Body of pancreas (tissue), 4 donors: ENCODE results near the gene PREX1. TPM values are rescaled to one million over a fixed set of nuclear protein-coding genes. Genes with fewer than 3 reads are reported as not detected.

Experiments
- ATAC-seq: fragments of 150-250 bp; one replicate; pipeline ENCODE4 v1.9.1; 2016
- DNase-seq, 4 donors: peaks; one replicate each; pipeline ENCODE4 v3.0.0-alpha.2; 2019
- H3K27ac ChIP-seq, 4 donors: fragments of 200-600 bp; sonication (generic); 1 replicate in 3 of 4; 2 replicates in 1 of 4; pipeline versions ENCODE4 v1.5.1 to v1.6.1; 2016 to 2019; ENCODE audit warnings: mild to moderate bottlenecking in 1 of 4, mixed read lengths in 1 of 4, moderate library complexity in 1 of 4
- H3K27me3 ChIP-seq, 2 donors: fragments of 200-600 bp; sonication (generic); one replicate each; pipeline ENCODE4 v1.6.0; 2016; ENCODE audit warnings: mild to moderate bottlenecking in 1 of 2
- H3K36me3 ChIP-seq, 2 donors: fragments of 200-600 bp; sonication (generic); replicated peaks in 1 of 2; 2 replicates each; pipeline ENCODE4 v1.5.1; 2016; ENCODE audit warnings: low read depth in 2 of 2; ENCODE audit not compliant: insufficient read depth in 1 of 2
- H3K4me1 ChIP-seq: fragments of 200-600 bp; sonication (generic); one replicate; pipeline ENCODE4 v1.6.0; 2016
- H3K4me3 ChIP-seq, 2 donors: fragments of 200-600 bp; sonication (generic); 1 replicate in 1 of 2; 2 replicates in 1 of 2; pipeline ENCODE4 v1.5.1; 2016 to 2019
- H3K9me3 ChIP-seq, 3 donors: fragments of 200-600 bp; sonication (generic); 1 replicate in 2 of 3; 2 replicates in 1 of 3; pipeline ENCODE4 v1.5.1; 2016
- POLR2A ChIP-seq, 3 donors: fragments of 450-650 bp; IDR thresholded peaks; one replicate each; pipeline ENCODE4 v1.6.1; 2016; ENCODE audit warnings: antibody characterized with exemption in 3 of 3, mild to moderate bottlenecking in 2 of 3
- WGBS, 2 donors: methylation state at CpG; one replicate each; pipeline ENCODE4 v1.1.5; 2017; 5-methylcytosine and 5-hydroxymethylcytosine counted together
- intact Hi-C: fragments of 100-400 bp; cut with DNase I; formaldehyde crosslinking; loops from one replicate; pipeline ENCODE4 v1.15.1; 2023
- total RNA-seq, 2 donors: library from RNA; depleted of rRNA; stranded (reverse); fragments of >200 nt; gene quantifications; one replicate each; pipeline ENCODE4 v1.1.0, GENCODE V29; 2016
- TF ChIP-seq, protein P1 (sequence below), 7 experiments: fragments of 450-650 bp in 4 of 7; fragments of 200-600 bp in 3 of 7; sonication (generic) in 3 of 7; IDR thresholded peaks; one replicate each; pipeline ENCODE4 v1.5.1; 2016 to 2019; ENCODE audit warnings: antibody characterized with exemption in 7 of 7

Gene PREX1
- total RNA-seq, 2 donors from 2014 or later = 9.1 to 14.5 TPM

DNA sequence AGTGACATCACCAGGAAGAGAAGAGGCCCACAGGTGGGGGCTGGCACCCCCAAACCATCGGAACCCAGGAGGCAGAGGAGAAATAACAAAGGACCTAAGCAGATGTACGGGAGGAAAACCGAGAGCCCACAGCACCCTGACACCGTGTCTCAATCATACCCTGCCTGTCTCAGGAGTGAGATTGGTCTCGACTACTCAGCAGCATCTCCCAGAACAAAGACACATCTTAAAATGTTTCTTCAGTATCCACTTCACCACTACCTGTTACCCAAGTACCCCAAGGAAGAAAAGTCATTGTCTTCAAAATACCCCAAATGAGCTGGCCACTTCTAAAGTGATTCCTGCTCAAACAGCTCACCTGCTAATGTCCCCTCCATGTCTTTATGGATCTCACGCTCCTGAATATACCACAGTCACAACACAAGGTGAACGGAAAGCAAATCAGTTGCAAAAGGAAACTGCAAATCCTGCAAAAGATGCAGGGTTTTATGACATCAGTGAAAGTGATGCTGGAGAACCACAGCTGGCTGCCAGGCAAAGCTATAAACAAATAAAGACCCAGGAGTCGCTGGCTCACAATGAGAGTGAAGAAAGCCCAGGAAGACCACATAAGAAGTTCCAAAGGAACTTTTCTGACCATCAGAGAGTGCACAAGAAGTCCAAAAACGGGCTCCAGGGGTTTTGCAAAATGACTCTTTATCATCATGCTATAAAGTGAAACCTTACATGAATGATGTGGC is 44.1 kb downstream of the PREX1 start:
- 78 to 80% methylated on average over 9 of the region's 9 CpGs for WGBS, 2 donors
- TF ChIP-seq, protein P1, sequence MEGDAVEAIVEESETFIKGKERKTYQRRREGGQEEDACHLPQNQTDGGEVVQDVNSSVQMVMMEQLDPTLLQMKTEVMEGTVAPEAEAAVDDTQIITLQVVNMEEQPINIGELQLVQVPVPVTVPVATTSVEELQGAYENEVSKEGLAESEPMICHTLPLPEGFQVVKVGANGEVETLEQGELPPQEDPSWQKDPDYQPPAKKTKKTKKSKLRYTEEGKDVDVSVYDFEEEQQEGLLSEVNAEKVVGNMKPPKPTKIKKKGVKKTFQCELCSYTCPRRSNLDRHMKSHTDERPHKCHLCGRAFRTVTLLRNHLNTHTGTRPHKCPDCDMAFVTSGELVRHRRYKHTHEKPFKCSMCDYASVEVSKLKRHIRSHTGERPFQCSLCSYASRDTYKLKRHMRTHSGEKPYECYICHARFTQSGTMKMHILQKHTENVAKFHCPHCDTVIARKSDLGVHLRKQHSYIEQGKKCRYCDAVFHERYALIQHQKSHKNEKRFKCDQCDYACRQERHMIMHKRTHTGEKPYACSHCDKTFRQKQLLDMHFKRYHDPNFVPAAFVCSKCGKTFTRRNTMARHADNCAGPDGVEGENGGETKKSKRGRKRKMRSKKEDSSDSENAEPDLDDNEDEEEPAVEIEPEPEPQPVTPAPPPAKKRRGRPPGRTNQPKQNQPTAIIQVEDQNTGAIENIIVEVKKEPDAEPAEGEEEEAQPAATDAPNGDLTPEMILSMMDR (IDR thresholded peaks at IDR 0.05) = no peak
- no peak for TF ChIP-seq POLR2A (IDR thresholded peaks at IDR 0.05)
- no peaks in the 10 kb centered on the region for H3K4me1 ChIP-seq
- no peak overlapping the region for H3K4me3 ChIP-seq
- DNase-seq (no peak), ATAC-seq (no peak)
- H3K9me3 ChIP-seq = no peaks in the 10 kb centered on the region
- H3K36me3 ChIP-seq = no peaks in the 10 kb centered on the region
- intact Hi-C loops = no loop called here
- no peak overlapping the region for H3K27ac ChIP-seq
- H3K27me3 ChIP-seq = no peaks in the 10 kb centered on the region

DNA sequence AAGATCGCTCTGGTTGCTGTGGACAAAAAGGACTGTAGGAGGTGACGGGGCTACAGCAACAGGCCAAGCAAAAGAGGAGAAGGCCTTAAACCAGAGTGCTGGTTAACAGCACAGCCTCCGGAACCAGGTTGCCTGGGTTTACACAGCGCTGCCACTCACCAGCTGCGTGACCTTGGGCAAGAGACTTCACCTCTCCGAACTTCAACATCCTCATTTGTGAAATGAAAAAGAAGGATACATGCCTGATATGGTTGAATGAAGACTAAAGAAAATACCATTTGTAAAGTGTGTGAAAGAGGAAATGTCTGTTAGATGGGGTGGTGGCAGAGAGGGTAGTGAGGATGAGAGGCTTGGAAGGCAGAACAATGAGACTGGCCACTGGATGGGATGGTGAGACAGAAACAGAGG is 44.9 kb downstream of the PREX1 start:
- intact Hi-C loops = no loop called here
- no peak overlapping the region for H3K27ac ChIP-seq
- no peak overlapping the region for H3K4me3 ChIP-seq
- no peaks in the 10 kb centered on the region for H3K4me1 ChIP-seq
- DNase-seq = no peak
- ATAC-seq = no peak
- H3K27me3 ChIP-seq = no peaks in the 10 kb centered on the region
- TF ChIP-seq, protein P1 (IDR thresholded peaks at IDR 0.05) = no peak
- TF ChIP-seq POLR2A (IDR thresholded peaks at IDR 0.05) = no peak
- no peaks in the 10 kb centered on the region for H3K9me3 ChIP-seq
- no peaks in the 10 kb centered on the region for H3K36me3 ChIP-seq
- WGBS, 2 donors = 77 to 91% methylated on average over 6 of the region's 6 CpGs

DNA sequence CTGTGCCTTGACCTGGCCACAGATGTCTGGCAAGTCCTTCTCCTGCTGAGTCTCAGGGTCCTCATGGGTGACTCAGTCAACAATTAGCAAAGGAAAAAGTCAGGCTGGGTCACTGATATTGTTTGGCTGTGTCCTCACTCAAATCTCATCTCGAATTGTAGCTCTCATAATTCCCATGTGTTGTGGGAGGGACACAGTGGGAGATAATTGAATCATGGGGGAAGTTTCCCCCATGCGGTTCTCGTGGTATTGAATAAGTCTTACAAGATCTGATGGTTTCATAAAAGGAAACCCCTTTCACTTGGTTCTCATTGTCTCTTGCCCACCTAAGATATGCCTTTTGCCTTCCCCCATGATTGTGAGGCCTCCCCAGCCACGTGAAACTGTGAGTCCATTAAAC is 45.7 kb downstream of the PREX1 start:
- intact Hi-C loops = no loop called here
- H3K27ac ChIP-seq = no peak overlapping the region

DNA sequence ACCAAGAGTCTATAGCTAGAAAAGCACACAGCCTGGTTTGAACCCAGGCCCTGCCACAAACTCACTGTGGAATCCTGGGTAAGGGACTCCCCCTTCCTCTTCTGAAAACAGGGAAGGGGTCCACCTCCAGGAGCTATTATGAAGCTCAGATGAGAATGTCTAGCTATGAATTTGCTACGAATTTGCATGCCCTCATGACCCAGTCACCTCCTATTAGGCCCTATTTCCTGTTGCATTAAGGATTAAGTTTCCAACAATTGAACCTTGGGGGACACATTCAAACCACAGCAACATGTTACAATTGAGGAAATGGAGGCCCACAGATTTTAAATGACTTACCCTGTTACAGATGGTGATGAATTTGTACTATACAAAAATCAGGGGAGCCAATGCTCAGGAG is 46.2 kb downstream of the PREX1 start:
- H3K27me3 ChIP-seq = no peaks in the 10 kb centered on the region
- intact Hi-C loops = no loop called here
- ATAC-seq = no peak
- H3K4me1 ChIP-seq = no peaks in the 10 kb centered on the region
- no peak overlapping the region for H3K4me3 ChIP-seq
- no peak overlapping the region for H3K27ac ChIP-seq
- H3K9me3 ChIP-seq = no peaks in the 10 kb centered on the region
- DNase-seq = no peak
- no peaks in the 10 kb centered on the region for H3K36me3 ChIP-seq
- no peak for TF ChIP-seq POLR2A (IDR thresholded peaks at IDR 0.05)
- TF ChIP-seq, protein P1 (IDR thresholded peaks at IDR 0.05) = no peak
- 58 to 60% methylated on average over 1 of the region's 1 CpG for WGBS, 2 donors

More for the DNA sequence above, 45.7 kb downstream of the PREX1 start:
- no peak for DNase-seq
- 69 to 71% methylated on average over 4 of the region's 4 CpGs for WGBS, 2 donors
- Histone ChIP-seq H3K4me1 (no peaks in the 10 kb centered on the region), H3K4me3 (no peak overlapping the region), H3K36me3 (no peaks in the 10 kb centered on the region), H3K27me3 (no peaks in the 10 kb centered on the region), H3K9me3 (no peaks in the 10 kb centered on the region)
- ATAC-seq = no peak
- TF ChIP-seq POLR2A (IDR thresholded peaks at IDR 0.05) = no peak
- TF ChIP-seq, protein P1 (IDR thresholded peaks at IDR 0.05) = no peak

DNA sequence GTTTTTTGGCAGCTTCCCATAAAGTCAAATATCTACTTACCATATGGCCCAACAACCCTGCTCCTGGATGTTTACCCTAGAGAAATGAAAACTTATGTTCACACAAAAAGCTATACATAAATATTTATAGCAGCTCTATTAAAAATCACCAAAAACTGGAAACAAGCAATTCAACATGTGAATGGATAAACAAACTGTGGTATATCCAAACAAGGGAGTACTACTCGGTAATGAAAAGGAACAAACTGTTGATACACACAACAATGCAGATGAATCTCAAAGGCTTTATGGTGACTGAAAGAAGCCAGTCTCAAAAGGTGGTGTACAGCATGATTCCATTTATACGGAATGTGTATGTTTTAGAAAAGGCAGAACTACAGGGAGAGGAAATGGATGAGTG is 48.4 kb downstream of the PREX1 start:
- H3K9me3 ChIP-seq = no peaks in the 10 kb centered on the region
- intact Hi-C loops = no loop called here
- 83 to 93% methylated on average over 2 of the region's 2 CpGs for WGBS, 2 donors
- H3K27ac ChIP-seq = no peak overlapping the region
- no peaks in the 10 kb centered on the region for H3K36me3 ChIP-seq
- ATAC-seq = no peak
- TF ChIP-seq POLR2A (IDR thresholded peaks at IDR 0.05) = no peak
- TF ChIP-seq, protein P1 (IDR thresholded peaks at IDR 0.05) = no peak
- H3K4me3 ChIP-seq = no peak overlapping the region
- H3K27me3 ChIP-seq = no peaks in the 10 kb centered on the region
- no peaks in the 10 kb centered on the region for H3K4me1 ChIP-seq
- DNase-seq = no peak
